ENCODE results near the gene TTC7B.

Gene TTC7B

GRCh38 chr14:90499908-90500664 is 316.1 kb downstream of the TTC7B start:
- no peak for DNase-seq

DNA sequence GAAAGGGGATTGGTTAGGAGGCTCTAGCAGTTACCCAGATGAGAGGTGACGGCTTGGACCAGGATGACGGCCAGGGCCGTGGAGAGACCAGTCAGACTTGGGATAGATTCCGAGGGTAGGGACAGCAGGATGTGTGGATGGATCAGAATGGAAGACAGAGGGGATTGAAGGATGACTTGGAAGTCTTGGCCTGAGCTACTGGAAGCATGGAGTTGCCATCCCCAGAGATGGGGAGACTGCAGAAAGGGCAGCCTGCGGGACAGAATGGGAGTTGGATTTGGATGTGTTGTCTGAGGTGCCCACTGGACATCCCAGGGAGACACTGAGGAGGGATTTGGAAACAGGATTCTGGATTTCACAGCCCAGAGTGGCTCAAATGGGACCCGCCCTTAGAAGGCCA is 317.1 kb downstream of the TTC7B start:
- DNase-seq = no peak

DNA sequence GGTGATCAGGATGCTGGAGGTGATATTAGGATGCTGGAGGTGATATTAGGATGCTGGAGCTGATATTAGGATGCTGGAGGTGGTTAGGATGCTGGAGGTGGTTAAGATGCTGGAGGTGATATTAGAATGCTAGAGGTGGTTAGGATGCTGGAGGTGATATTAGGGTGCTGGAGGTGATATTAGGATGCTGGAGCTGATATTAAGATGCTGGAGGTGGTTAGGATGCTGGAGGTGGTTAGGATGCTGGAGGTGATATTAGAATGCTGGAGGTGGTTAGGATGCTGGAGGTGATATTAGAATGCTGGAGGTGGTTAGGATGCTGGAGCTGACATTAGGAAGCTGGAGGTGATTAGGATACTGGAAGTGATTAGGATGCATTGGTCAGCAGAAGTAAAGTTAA is 318.0 kb downstream of the TTC7B start:
- no peak for DNase-seq

DNA sequence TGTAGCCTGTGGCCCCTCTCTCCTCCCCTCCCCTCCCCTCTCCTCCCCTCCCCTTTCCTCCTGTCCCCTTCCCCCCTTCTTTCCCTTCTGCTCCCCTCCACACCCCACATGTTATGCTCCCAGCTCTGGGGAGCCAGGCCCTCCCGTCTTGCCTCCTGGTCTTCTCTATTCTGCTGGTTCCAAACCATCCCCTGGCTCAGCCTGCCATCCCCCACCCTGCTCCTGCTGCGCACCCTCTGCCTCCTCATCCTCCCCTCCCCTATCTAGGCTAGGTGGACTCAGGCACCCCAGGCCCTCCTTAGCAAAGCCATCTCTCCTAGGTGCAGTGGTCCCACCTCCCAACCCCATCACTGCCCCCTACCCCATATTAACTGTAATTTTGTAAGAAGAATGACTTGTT is 319.9 kb downstream of the TTC7B start:
- DNase-seq = no peak

GRCh38 chr14:90495357-90496276 is 320.6 kb downstream of the TTC7B start:
- DNase-seq = no peak

DNA sequence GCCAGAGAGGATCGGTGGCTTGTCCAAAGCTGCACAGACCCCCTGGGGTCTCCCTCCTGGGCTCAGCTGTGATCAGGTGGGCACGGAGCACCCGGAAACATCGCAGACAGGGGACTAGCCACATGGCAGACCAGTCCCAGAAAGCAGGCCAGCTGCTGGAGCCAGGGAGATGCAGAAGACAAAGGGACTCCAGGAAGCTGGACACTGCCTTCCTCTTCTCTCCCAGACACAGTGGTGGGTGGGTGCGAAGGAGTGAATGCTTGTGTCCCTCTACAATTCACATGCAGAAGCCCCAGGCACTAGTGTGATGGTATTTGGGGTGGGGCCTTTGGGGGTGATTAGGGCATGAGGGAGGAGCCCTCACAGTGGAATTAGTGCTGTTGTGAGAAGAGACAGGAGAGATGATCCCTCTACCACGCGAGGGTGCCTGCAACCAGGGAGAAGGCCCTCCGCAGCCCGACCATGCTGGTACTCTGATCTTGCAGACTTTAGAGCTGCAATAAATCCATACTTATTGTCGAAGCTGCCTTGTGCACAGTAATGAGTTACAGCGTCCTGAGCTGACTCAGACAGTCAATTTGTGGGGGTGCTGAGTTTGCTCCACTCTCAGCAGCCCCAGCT is 324.2 kb downstream of the TTC7B start:
- no peak for DNase-seq

DNA sequence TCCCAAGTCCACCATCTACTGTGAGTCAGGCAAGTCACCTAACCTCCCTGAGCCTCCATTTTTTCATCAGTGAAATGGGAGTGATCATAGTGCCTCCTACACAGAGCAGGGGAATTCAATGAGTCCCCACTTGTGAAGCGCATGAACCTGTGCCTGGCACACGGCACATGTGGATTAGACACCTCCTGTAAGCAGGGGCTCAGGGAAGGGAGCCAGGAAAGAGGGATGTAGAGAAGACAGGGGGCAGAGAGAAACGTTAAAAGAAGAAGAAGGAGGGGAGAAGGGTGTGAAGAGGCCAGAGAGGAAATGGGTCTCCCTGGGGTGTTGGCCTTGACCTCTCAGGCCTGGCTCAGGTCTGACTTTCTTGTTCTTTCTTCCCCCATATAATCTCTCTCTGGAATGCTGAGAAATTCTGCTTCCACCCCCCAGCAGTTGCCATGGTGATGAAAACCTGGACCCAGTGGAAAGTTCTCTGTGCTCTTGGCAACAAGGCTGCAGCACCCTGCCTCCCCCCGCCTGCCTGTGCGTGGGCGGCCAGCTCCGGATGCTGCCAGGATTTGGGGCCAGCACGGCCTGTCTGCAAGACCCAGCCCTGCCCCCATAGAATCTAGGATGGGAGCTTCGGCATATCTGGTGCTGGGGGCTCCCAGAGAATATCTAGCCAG is 324.9 kb downstream of the TTC7B start:
- DNase-seq = no peak

DNA sequence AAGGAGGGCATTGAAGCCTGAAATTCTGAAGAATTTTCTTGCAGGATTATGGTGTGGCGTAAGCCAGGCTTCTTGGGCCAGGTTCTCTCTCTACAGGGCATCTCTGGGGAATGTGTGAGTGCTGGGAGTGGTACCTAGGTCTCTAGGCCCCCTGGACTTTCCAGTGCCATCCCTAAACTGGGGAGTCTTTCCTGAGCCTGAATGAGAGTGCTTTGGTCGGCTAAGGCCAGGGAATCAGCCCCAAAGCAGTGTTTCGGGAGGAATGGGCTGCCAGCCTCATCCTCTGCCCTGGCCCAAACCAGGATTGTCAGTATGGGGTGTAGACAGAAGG is 325.5 kb downstream of the TTC7B start:
- no peak for DNase-seq

- no peak for DNase-seq
These were observed 326.1 kb downstream of the TTC7B start for GRCh38 chr14:90489916-90490719.

GRCh38 chr14:90489306-90489705 is 326.9 kb downstream of the TTC7B start:
- DNase-seq = no peak

DNA sequence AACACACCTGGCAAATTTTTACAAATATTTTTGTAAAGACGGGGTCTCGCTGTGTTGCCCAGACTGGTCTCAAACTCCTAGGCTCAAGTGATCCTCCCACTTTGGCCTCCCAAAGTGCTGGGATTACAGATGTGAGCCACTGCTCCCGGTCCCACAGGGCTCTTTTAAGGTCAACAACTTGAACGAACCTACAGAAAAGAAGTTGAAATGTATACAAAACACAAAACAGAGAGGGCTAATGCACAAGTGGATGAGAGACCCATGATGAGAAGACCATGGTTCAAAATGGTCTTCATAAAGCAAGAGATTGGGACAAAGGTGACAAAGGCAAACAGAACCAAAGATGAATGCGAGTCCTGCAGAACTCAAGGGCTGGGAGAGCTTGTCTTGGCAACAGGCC is 328.0 kb downstream of the TTC7B start:
- DNase-seq = no peak

- DNase-seq = no peak
These were observed 328.8 kb downstream of the TTC7B start for GRCh38 chr14:90487462-90487861.

GRCh38 chr14:90487031-90487430 is 329.2 kb downstream of the TTC7B start:
- DNase-seq = no peak

GRCh38 chr14:90484291-90484690 is 331.9 kb downstream of the TTC7B start:
- no peak for DNase-seq

GRCh38 chr14:90483571-90483974 is 332.7 kb downstream of the TTC7B start:
- no peak for DNase-seq

GRCh38 chr14:90483117-90483516 is 333.1 kb downstream of the TTC7B start:
- no peak for DNase-seq

DNA sequence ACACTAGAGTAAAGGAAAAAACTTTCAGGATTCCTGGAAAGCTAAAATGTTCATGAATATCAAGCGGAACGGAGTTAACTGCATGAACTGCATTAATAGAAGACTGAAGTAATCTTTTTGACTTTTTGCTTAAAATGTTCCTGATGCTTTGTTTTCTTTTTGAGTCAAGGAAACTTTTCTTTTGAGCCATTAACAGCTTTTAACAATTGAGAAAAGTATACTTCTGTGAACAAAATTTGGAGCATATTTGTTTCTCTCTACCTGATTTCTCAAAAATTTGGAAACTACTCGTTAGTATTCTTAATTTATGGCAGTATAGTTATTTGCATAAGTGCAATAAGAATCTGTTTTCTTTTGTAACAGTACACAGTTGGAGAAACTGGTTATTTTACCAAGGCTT is 340.9 kb downstream of the TTC7B start:
- no peak for DNase-seq

Data from SIG-M5 (cell line).